HCT116 (cell line): ENCODE data around the gene ARHGAP45. TPM values are rescaled to one million over a fixed set of nuclear protein-coding genes. Genes with fewer than 3 reads are reported as not detected.

ENCODE experiments used
- ATAC-seq: fragments of 200-7000 bp; cut with Tn5 transposase; 2 replicates; pipeline ENCODE4 v1.9.1; 2020; ENCODE audit warnings: mild to moderate bottlenecking, moderate library complexity
- BruUV-seq: library from RNA; stranded (reverse); fragments of 400-500 nt; replicated peaks from 2 replicates; lab custom pipeline; 2021; lab: Mats Ljungman, UMichigan
- CTCF ChIA-PET: fragments of 300-600 bp; sonication (Branson Sonifier 250); formaldehyde crosslinking; loops from one replicate; lab custom pipeline; 2021; ENCODE audit warnings: antibody characterized with exemption; lab: Charles Lee
- POLR2A ChIA-PET: fragments of 300-600, 350-600 bp; sonication (Branson Sonifier 250); formaldehyde crosslinking; loops from one replicate; lab custom pipeline; 2021; ENCODE audit warnings: antibody characterized with exemption; lab: Charles Lee
- RAD21 ChIA-PET, 2 experiments: fragments of 300-600 bp; sonication (Branson Sonifier 250); formaldehyde crosslinking; loops; one replicate each; lab custom pipeline; 2023; ENCODE audit warnings: low total read pairs in 2 of 2; ENCODE audit not compliant: uncharacterized antibody in 2 of 2, unreplicated experiment in 2 of 2, low non-redundant PET in 1 of 2; lab: Charles Lee
- DNase-seq: peaks from one replicate; pipeline ENCODE4 v3.0.0-alpha.2; 2010; ENCODE audit warnings: low read depth, low spot score
- H2AFZ ChIP-seq: fragments of 200-600 bp; shearing (Covaris generic), sonication (generic); 2 replicates; pipeline ENCODE4 v1.6.1; 2017; ENCODE audit warnings: low read depth, mixed run types, mixed read lengths, antibody characterized with exemption, low read length; ENCODE audit not compliant: poor library complexity, severe bottlenecking
- H3K27ac ChIP-seq: 2 replicates; pipeline ENCODE4 v1.5.1; 2012; ENCODE audit warnings: low read depth, low read length
- H3K27me3 ChIP-seq: fragments of 200-600 bp; sonication (generic); 2 replicates; pipeline ENCODE4 v1.6.1; 2016; ENCODE audit warnings: mixed run types, low read length, mixed read lengths; ENCODE audit not compliant: insufficient read depth
- H3K36me3 ChIP-seq, 2 experiments: fragments of 200-500 bp in 1 of 2; fragments of 200-600 bp in 1 of 2; sonication (Bioruptor generic) in 1 of 2; sonication (generic) in 1 of 2; 2 replicates each; pipeline versions ENCODE4 v1.5.1 to v1.6.1; 2014 to 2016; ENCODE audit warnings: low read length in 2 of 2, inconsistent platforms in 1 of 2, mixed read lengths in 1 of 2, mixed run types in 1 of 2; ENCODE audit not compliant: insufficient read depth in 2 of 2, control insufficient read depth in 1 of 2
- H3K4me1 ChIP-seq, 2 experiments: fragments of 200-600 bp in 1 of 2; sonication (generic) in 1 of 2; 2 replicates each; pipeline versions ENCODE4 v1.5.1 to v1.6.1; 2012 to 2017; ENCODE audit warnings: low read length in 2 of 2, inconsistent platforms in 1 of 2, mild to moderate bottlenecking in 1 of 2, mixed read lengths in 1 of 2, mixed run types in 1 of 2, moderate library complexity in 1 of 2; ENCODE audit not compliant: insufficient read depth in 2 of 2, control insufficient read depth in 1 of 2
- H3K4me2 ChIP-seq: fragments of 200-600 bp; sonication (generic); 2 replicates; pipeline ENCODE4 v1.6.1; 2017; ENCODE audit warnings: mixed run types, low read length, mixed read lengths
- H3K4me3 ChIP-seq, 2 experiments: fragments of 200-600 bp in 1 of 2; sonication (generic) in 1 of 2; replicated peaks in 1 of 2; 2 replicates each; pipeline ENCODE4 v1.5.1; 2011 to 2016; ENCODE audit warnings: low read length in 2 of 2, control low read depth in 1 of 2, low read depth in 1 of 2, mild to moderate bottlenecking in 1 of 2, mixed read lengths in 1 of 2, mixed run types in 1 of 2
- H3K79me2 ChIP-seq: fragments of 200-600 bp; sonication (generic); 2 replicates; pipeline ENCODE4 v1.6.1; 2017; ENCODE audit warnings: mild to moderate bottlenecking, mixed run types, low read length, moderate library complexity, mixed read lengths; ENCODE audit not compliant: insufficient read depth
- H3K9ac ChIP-seq: fragments of 200-600 bp; sonication (generic); 2 replicates; pipeline ENCODE4 v1.6.1; 2016; ENCODE audit warnings: low read length, mixed read lengths
- H3K9me2 ChIP-seq: fragments of 200-600 bp; sonication (generic), shearing (Covaris generic); 2 replicates; pipeline ENCODE4 v1.6.1; 2017; ENCODE audit warnings: mixed run types, mild to moderate bottlenecking, moderate library complexity; ENCODE audit not compliant: insufficient read depth
- H3K9me3 ChIP-seq, 2 experiments: fragments of 200-500 bp in 1 of 2; fragments of 200-600 bp in 1 of 2; sonication (Bioruptor generic) in 1 of 2; sonication (generic) in 1 of 2; 2 replicates each; pipeline ENCODE4 v1.6.1; 2014 to 2017; ENCODE audit warnings: low read length in 2 of 2, mixed read lengths in 2 of 2, inconsistent platforms in 1 of 2, low read depth in 1 of 2, mild to moderate bottlenecking in 1 of 2, mixed run types in 1 of 2, moderate library complexity in 1 of 2; ENCODE audit not compliant: control insufficient read depth in 1 of 2, insufficient read depth in 1 of 2
- H4K20me1 ChIP-seq: fragments of 200-600 bp; sonication (generic), shearing (Covaris generic); 2 replicates; pipeline ENCODE4 v1.6.1; 2017; ENCODE audit warnings: mixed run types, mild to moderate bottlenecking, moderate library complexity; ENCODE audit not compliant: insufficient read depth
- ATF3 ChIP-seq: IDR thresholded peaks from 2 replicates; pipeline ENCODE4 v1.6.1; 2012
- EZH2 ChIP-seq: fragments of 200-600 bp; sonication (generic); IDR thresholded peaks from 2 replicates; pipeline ENCODE4 v1.6.1; 2017; ENCODE audit warnings: antibody characterized with exemption, mixed run types
- JUND ChIP-seq: IDR thresholded peaks from 2 replicates; pipeline ENCODE4 v1.6.1; 2012
- POLR2A ChIP-seq: IDR thresholded peaks from 2 replicates; pipeline ENCODE4 v1.7.0; 2011; ENCODE audit warnings: borderline replicate concordance; ENCODE audit not compliant: insufficient read depth, insufficient read length; ENCODE audit errors: extremely low read depth
- POLR2AphosphoS5 ChIP-seq: IDR thresholded peaks from 2 replicates; pipeline ENCODE4 v1.6.1; 2011; ENCODE audit warnings: mild to moderate bottlenecking, low read depth, low read length, moderate library complexity
- RAD21 ChIP-seq: IDR thresholded peaks from 2 replicates; pipeline ENCODE4 v1.6.1; 2012; ENCODE audit warnings: low read depth, mild to moderate bottlenecking
- REST ChIP-seq: IDR thresholded peaks from 2 replicates; pipeline ENCODE4 v1.6.1; 2012; ENCODE audit warnings: low read depth
- TCF7L2 ChIP-seq: IDR thresholded peaks from 2 replicates; pipeline ENCODE4 v1.7.0; 2011; ENCODE audit warnings: borderline replicate concordance, inconsistent platforms; ENCODE audit not compliant: insufficient read depth, insufficient read length; ENCODE audit errors: extremely low read depth
- ZFX ChIP-seq: fragments of 450-650 bp; IDR thresholded peaks from 2 replicates; pipeline ENCODE4 v1.6.1; 2017
- ZNF274 ChIP-seq: fragments of 200-500 bp; sonication (Bioruptor generic); IDR thresholded peaks from 2 replicates; pipeline ENCODE4 v1.6.1; 2014; ENCODE audit warnings: mild to moderate bottlenecking, low read depth, low read length, inconsistent platforms
- intact Hi-C: fragments of 100-400 bp; cut with micrococcal nuclease; formaldehyde crosslinking; loops from 2 replicates; pipeline ENCODE4 v1.10.0; 2022
- total RNA-seq: library from RNA; stranded (reverse); gene quantifications from one replicate; pipeline ENCODE4 v1.2.1, GENCODE V29; 2021; ENCODE audit not compliant: unreplicated experiment

Gene ARHGAP45
- total RNA-seq, 1 experiment from 2014 or later = 30.4 TPM

GRCh38 chr19:1106841-1107660 lies 40.1 kb downstream of the ARHGAP45 start (continued):
- no peak for TF ChIP-seq REST

GRCh38 chr19:1107661-1108261 lies 40.8 kb downstream of the ARHGAP45 start:
- Histone ChIP-seq H3K4me2 (no peak overlapping the region), H3K9me3 (no peaks in the 10 kb centered on the region), H3K36me3 (peaks cover 4 to 23% of the 10 kb centered on the region in 2 experiments; a peak in 3 of 4 replicates), H4K20me1 (no peaks in the 10 kb centered on the region), H3K4me1 (peaks cover 12 to 47% of the 10 kb centered on the region in 2 experiments), H3K27ac (peak overlapping the region; percentile 87; the same call in 1 of the 2 replicates), H3K27me3 (no peaks in the 10 kb centered on the region), H3K79me2 (peaks cover 24% of the 10 kb centered on the region), H3K9ac (peak overlapping the region; percentile 98; the same call in 1 of the 2 replicates), H2AFZ (no peak overlapping the region), H3K4me3 (no peak overlapping the region), H3K9me2 (no peaks in the 10 kb centered on the region)
- no TSS peak for BruUV-seq
- intact Hi-C loops = no loop called here
- ATAC-seq (no peak), DNase-seq (no peak)
- ChIA-PET CTCF (no interaction called here), POLR2A (interaction anchor here (0.6 kb wide), 1 partner anchor 59 kb away, joined by 3 read pairs; no protein-coding TSS in a partner anchor), RAD21 (no interaction called here)
- TF ChIP-seq EZH2 (no peak), ZNF274 (no peak), ATF3 (no peak), ZFX (no peak), POLR2AphosphoS5 (0 out of 2 replicates have a peak, but pooled peaks have one; percentile 27), JUND (no peak), TCF7L2 (no peak), POLR2A (no peak), RAD21 (no peak)
